GM10248 (cell line): ENCODE results near the gene TWIST1.

Experiments
- CTCF ChIA-PET: fragments of 300-600 bp; sonication (Branson Sonifier 250); formaldehyde crosslinking; extraction: SDS; loops from one replicate; lab custom pipeline; 2021; ENCODE audit warnings: antibody characterized with exemption; lab: Yijun Ruan, JAX
- POLR2A ChIA-PET: fragments of 350-650 bp; sonication (Branson Sonifier 250); formaldehyde crosslinking; extraction: SDS; loops from one replicate; lab custom pipeline; 2020; ENCODE audit warnings: antibody characterized with exemption; lab: Yijun Ruan, JAX
- DNase-seq: peaks from one replicate; pipeline ENCODE4 v3.0.0; 2012; ENCODE audit errors: extremely low spot score
- TF ChIP-seq, protein P1 (sequence below): IDR thresholded peaks from 2 replicates; pipeline ENCODE4 v1.5.1; 2012; ENCODE audit warnings: mild to moderate bottlenecking, low read depth; ENCODE audit errors: extremely low read depth, missing control alignments, control extremely low read depth

TWIST1 gene

DNA sequence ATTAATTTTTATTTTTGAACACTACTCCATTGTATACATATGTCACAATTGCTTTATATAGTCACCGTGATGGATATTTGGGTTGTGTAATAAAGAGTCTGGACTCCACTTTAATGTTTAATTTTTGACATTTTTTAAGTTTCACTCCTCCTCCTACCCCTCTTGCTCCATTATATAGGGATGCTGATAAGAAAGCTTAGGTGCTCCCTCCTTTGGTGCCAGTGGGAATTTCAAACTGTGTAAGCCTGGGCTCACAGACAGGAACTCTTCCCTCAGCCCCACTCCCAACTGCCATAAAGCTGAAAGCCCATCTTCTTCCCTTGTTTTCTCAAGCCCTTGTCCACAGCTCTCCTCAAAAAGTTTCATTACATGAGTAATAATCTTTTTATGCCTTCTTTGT lies 47.6 kb downstream of the TWIST1 start:
- TF ChIP-seq, protein P1, sequence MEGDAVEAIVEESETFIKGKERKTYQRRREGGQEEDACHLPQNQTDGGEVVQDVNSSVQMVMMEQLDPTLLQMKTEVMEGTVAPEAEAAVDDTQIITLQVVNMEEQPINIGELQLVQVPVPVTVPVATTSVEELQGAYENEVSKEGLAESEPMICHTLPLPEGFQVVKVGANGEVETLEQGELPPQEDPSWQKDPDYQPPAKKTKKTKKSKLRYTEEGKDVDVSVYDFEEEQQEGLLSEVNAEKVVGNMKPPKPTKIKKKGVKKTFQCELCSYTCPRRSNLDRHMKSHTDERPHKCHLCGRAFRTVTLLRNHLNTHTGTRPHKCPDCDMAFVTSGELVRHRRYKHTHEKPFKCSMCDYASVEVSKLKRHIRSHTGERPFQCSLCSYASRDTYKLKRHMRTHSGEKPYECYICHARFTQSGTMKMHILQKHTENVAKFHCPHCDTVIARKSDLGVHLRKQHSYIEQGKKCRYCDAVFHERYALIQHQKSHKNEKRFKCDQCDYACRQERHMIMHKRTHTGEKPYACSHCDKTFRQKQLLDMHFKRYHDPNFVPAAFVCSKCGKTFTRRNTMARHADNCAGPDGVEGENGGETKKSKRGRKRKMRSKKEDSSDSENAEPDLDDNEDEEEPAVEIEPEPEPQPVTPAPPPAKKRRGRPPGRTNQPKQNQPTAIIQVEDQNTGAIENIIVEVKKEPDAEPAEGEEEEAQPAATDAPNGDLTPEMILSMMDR, result no peak
- DNase-seq, result no peak
- ChIA-PET CTCF (interaction anchor here (1.0 to 1.4 kb wide), 2 partner anchors 9 to 18 kb away, joined by 3 to 4 read pairs; no protein-coding TSS in a partner anchor), POLR2A (no interaction called here)

DNA sequence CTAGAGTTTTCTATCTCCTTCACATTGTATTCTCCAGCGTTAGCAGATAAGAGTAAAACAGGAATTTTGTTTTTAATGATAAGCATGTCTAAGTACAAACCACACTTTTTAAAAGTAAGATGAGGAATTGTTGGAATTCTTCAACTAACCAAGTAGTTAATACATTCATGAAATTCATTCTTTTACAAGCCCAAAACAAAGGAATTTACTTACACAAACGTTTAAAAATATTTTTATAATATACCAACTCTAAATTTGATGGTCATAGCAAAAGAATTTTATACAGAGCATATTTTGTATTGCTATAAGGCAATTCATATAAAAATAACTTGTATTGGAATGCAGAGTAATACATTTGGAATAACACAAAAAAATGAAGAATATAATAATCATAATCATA lies 51.3 kb downstream of the TWIST1 start:
- no peak for DNase-seq
- ChIA-PET CTCF (no interaction called here), POLR2A (no interaction called here)
- TF ChIP-seq, protein P1, result no peak
